HG02885 (cell line): ENCODE data around the gene ART1.

ENCODE experiments used
- ATAC-seq: cut with Tn5 transposase; IDR thresholded peaks from one replicate; pipeline ENCODE4 v1.9.1; 2021; ENCODE audit warnings: mild to moderate bottlenecking; ENCODE audit not compliant: unreplicated experiment, poor library complexity

Gene ART1

GRCh38 chr11:3709977-3710376, 65.0 kb downstream of the ART1 start:
- ATAC-seq, result no peak

GRCh38 chr11:3710485-3711259, 65.7 kb downstream of the ART1 start:
- ATAC-seq, result no peak

DNA sequence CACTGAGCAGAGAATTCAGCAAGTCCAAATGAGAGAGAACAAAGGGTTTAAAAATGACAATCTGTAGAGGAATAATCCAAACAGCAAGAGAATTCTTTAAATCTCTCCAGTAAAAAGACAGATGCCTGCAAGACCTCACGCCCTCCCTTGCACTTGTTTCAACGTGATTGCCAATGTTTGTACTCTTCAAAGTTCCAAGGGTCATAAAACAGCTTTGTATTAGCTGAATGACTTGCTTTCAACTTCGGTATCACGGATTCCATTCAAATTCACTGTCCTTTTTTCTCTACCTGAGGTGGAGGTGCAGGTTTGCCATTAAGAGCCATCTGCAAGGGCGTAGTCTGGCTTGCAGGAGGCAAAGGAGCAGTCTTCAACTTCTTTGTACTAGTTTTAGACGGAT, 67.3 kb downstream of the ART1 start:
- no peak for ATAC-seq
